NCI-H748 treated with DMSO at 0.1 percent for 48 hours (cell line): Measurements from ENCODE around the gene UGDH.
A peak's percentile ranks its signal among the peaks of the same experiment; 100 is the strongest.
"Not testable (repeated sequence)": the region's sequence is repeated elsewhere in the genome, so short reads cannot be mapped to it uniquely, and the experiment has no call there.

Experiments
- DNase-seq: peaks from one replicate; lab custom pipeline; 2025; lab: John Stamatoyannopoulos, UW

The UGDH gene

GRCh38 chr4:39527296-39528060, at the start of gene UGDH:
TSS of gene UGDH (minus strand) at chr4:39527439. CDS start at chr4:39521512, 5,927 bp downstream.
- peak; percentile 85 for DNase-seq

- DNase-seq, result no peak
These were observed 47.7 kb upstream of the UGDH start for GRCh38 chr4:39574946-39575345.

GRCh38 chr4:39571504-39571903, 44.3 kb upstream of the UGDH start:
- no peak for DNase-seq

GRCh38 chr4:39571054-39571453, 43.8 kb upstream of the UGDH start:
- DNase-seq, result no peak

GRCh38 chr4:39569209-39569608, 42.0 kb upstream of the UGDH start:
- no peak for DNase-seq

GRCh38 chr4:39568805-39569204, 41.6 kb upstream of the UGDH start:
- DNase-seq, result no peak

- no peak for DNase-seq
These were observed 38.8 kb upstream of the UGDH start for GRCh38 chr4:39565878-39566600.

- no peak for DNase-seq
These were observed 36.2 kb upstream of the UGDH start for GRCh38 chr4:39563346-39563847.

GRCh38 chr4:39562792-39563191, 35.6 kb upstream of the UGDH start:
- no peak for DNase-seq

GRCh38 chr4:39559626-39560025, 32.4 kb upstream of the UGDH start:
- no peak for DNase-seq

GRCh38 chr4:39555472-39555871, 28.2 kb upstream of the UGDH start:
- no peak for DNase-seq

- DNase-seq, result no peak
These were observed 21.3 kb upstream of the UGDH start for GRCh38 chr4:39548425-39549067.

- peak; percentile 78 for DNase-seq
These were observed 17.5 kb upstream of the UGDH start for GRCh38 chr4:39544580-39545315.

- DNase-seq, result not testable (repeated sequence)
These were observed 16.8 kb upstream of the UGDH start for GRCh38 chr4:39544080-39544479.

GRCh38 chr4:39543034-39543433, 15.8 kb upstream of the UGDH start:
- DNase-seq, result no peak

- no peak for DNase-seq
These were observed 15.4 kb upstream of the UGDH start for GRCh38 chr4:39542611-39543012.

GRCh38 chr4:39541987-39542610, 14.9 kb upstream of the UGDH start:
- no peak for DNase-seq

GRCh38 chr4:39539089-39539611, 11.9 kb upstream of the UGDH start:
- DNase-seq, result no peak

- DNase-seq, result no peak
These were observed 6.3 kb upstream of the UGDH start for GRCh38 chr4:39533541-39533940.

GRCh38 chr4:39532237-39532636, 5.0 kb upstream of the UGDH start:
- not testable (repeated sequence) for DNase-seq

- DNase-seq, result no peak
These were observed 3.4 kb upstream of the UGDH start for GRCh38 chr4:39530682-39531081.
